Measurements from ENCODE around the gene CTRB1. TPM values are rescaled to one million over a fixed set of nuclear protein-coding genes. Genes with fewer than 3 reads are reported as not detected.

The CTRB1 gene
- polyA plus RNA-seq, 4 donors, result 0.11 to 0.15 TPM; not detected in 2

GRCh38 chr16:75225092-75225491 lies 6.3 kb downstream of the CTRB1 start:
- DNase-seq (ENCODE audit: low read depth in 4 of 4, low spot score in 3 of 4), result no peak

DNA sequence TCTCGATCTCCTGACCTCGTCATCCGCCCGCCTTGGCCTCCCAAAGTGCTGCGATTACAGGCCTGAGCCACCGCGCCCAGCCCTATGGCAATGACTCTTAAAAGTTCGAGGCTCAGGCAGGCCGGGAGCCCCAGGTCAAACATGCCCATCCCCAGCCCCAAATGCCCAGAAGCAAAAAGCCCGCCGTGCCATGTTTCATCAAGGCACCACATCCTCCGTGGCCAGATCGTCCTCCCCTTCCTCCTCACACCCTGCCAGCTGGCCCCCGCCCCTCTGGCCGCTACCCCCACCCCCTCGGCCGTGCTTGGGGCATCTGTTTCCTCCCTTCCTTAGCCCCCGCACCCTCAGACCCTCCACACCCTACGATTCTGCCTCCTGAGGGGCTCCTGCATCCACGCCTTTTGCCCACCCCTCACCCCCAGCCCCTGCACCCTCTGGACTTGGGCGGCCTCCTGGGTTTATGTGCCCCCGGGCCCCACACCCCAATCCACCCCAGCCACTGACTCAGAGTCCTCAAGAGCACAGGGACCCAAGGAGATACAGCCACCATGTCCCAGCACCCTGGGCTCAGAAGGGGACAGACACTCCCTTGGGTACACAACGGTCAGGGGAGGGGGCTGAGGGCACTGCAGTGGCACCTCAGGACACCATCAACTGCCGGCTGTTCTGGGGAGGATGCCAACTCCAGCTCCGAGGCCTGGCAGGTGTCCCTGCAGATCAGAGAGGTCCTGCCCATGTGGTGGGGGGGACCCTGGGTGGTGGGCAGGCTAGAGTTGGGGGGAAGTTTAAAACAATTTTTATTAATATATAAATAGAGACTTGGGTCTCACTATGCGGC lies 7.1 kb downstream of the CTRB1 start:
- no peak for DNase-seq (ENCODE audit: low read depth in 4 of 4, low spot score in 3 of 4)

GRCh38 chr16:75226550-75227360 lies 8.0 kb downstream of the CTRB1 start:
- no peak for DNase-seq (ENCODE audit: low read depth in 4 of 4, low spot score in 3 of 4)

- DNase-seq (ENCODE audit: low read depth in 4 of 4, low spot score in 3 of 4), result no peak
Measured at GRCh38 chr16:75227361-75228142, 8.8 kb downstream of the CTRB1 start.

GRCh38 chr16:75228143-75228976 lies 9.6 kb downstream of the CTRB1 start:
- DNase-seq (ENCODE audit: low read depth in 4 of 4, low spot score in 3 of 4), result no peak

DNA sequence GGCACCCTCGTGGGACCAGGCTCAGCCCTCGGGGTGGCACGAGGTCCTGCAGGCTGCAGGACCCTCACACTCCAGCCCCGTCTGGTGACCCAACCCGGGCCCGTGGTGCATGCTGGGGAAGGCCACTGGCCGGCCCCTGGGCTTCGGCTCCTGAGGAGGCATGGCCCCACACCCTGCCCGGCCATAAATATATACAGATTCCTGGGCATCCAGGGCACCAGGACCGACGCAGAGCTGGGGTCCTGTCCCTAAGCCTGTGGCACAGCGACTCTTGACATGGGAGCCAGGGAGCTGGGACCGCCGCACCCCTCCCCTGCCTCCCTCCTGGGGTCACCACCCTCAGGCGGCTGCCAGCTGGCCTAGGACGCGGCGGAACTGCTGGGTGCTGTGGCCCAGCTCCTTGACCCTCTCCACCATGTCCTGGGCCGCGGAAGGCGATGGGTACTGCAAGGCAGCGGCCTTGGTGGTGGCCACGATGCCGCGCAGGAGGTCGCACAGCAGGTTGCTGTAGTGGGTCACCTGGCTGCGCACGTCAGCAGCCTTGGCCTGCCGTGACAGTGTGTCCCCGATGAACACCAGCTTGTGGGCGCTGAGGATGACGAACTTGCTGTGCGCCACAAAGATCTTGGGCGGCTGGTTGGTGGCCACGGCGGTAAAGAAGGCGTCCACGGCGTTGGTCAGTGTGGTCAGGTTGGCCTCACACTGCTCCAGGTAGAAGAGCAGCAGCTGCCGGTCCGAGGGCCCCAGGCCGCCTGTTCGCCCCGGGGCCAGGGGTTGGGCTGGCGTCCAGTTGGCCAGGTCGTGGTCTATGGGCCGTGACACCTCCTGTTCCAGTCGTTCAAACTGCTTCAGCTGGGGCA lies 10.6 kb downstream of the CTRB1 start:
- no peak for DNase-seq (ENCODE audit: low read depth in 4 of 4, low spot score in 3 of 4)

DNA sequence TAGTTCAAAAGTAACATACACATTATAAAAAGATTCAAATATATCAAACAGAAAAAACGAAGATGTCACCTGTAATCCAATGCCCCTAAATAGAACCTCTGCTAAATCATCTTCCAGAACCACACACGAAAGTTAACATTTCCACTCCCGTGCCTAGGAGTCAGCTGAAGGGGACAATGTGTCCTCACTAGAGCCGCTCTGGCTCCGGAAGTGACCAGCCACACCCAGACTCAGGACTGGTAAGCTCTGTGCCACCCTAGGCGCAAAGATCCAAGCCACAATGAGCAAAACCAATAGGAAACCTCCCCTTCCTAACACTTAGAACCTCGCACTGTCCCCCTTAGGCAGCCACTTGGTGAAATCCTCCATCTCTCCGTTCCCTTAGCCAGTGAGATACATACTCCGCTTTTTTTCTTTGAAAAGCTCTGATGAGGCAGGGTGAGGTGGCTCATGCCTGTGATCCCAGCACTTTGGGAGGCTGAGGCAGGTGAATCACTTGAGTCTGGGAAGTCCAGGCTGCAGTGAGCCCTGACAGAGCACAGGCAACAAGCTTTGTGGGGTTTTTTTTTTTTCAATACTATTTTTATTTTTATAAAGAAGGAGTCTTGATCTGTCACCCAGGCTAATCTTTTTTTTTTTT lies 11.8 kb downstream of the CTRB1 start:
- DNase-seq (ENCODE audit: low read depth in 4 of 4, low spot score in 3 of 4), result no peak

GRCh38 chr16:75231570-75231969 lies 12.8 kb downstream of the CTRB1 start:
- DNase-seq (ENCODE audit: low read depth in 4 of 4, low spot score in 3 of 4), result no peak

DNA sequence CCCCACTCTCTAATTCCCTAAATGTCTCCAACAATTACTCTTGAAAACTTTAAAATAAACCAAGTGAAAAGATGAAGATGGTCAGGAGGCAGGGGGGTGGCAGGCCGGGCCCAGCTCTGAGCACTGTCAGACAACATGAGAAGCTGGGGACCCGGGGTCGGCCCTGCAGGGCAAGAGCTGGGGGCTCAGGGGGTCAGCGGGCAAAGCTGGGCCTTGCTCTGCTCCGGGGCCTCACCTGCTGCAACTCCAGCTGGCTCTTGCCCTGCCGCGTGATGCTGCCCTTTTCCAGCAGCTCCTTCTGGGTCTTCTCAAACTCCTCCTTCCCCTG lies 14.8 kb downstream of the CTRB1 start:
- DNase-seq (ENCODE audit: low read depth in 4 of 4, low spot score in 3 of 4), result no peak

DNA sequence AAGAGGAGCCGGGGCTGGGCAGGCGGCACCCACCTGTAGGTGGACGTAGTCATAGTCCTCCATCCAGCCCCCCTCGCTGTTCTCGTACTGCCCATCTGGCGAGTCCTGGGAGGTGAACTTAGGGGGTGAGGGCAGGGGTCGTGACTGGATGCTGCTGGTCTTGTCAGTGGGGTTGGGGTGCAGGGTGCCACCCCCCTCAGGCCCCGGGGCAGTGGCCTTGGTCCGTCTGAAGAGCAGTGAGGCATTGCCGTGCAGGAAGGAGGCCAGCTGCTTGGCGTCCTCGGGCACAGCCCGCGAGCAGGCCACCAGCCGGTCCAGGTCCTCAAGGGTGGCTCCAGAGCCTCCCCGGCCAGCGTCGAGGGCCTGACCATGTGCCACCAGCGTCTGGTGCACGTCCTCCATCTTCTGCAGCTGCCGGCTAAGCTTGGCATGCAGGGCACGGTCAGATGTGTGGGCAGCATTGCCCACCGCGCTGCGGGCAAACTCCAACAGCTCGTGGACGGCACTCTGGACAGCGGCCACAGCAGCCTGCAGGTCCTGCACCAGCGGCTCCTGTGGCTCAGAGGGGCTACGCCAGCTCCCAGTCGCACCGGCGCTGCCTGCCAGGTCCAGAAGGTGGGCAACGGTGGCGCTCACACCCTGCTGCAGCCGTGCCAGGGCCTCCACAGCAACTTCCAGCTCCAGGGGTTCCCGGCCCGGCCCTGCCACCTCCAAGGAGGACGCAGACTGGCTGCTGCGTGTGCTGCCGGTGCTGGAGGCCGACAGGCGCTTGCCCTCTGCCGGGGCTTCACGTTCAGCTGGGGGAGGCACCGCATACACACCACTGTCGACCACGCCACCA lies 16.3 kb downstream of the CTRB1 start:
- DNase-seq (ENCODE audit: low read depth in 4 of 4, low spot score in 3 of 4), result no peak

GRCh38 chr16:75235721-75236193 lies 17.0 kb downstream of the CTRB1 start:
- DNase-seq (ENCODE audit: low read depth in 4 of 4, low spot score in 3 of 4), result no peak

DNA sequence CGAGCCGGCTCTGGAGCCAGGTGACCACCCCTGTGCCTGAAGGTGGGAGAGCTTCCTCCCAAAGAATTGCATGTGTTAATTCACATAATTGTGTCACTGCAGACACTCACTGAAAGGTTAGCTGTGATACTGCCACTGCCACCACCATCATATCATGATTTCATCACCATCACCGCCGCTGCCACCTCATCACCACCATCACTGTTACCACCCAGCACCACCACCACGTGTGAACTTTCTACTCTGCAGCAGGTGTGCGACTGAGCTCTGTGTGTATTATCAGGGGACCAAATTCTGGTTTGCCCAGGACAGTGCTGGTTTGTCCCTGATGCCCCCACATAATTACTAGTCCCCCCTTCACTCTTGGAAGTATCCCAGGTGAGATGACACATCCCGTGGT lies 17.4 kb downstream of the CTRB1 start:
- DNase-seq (ENCODE audit: low read depth in 4 of 4, low spot score in 3 of 4), result no peak

GRCh38 chr16:75236736-75237397 lies 18.1 kb downstream of the CTRB1 start:
- no peak for DNase-seq (ENCODE audit: low read depth in 4 of 4, low spot score in 3 of 4)

DNA sequence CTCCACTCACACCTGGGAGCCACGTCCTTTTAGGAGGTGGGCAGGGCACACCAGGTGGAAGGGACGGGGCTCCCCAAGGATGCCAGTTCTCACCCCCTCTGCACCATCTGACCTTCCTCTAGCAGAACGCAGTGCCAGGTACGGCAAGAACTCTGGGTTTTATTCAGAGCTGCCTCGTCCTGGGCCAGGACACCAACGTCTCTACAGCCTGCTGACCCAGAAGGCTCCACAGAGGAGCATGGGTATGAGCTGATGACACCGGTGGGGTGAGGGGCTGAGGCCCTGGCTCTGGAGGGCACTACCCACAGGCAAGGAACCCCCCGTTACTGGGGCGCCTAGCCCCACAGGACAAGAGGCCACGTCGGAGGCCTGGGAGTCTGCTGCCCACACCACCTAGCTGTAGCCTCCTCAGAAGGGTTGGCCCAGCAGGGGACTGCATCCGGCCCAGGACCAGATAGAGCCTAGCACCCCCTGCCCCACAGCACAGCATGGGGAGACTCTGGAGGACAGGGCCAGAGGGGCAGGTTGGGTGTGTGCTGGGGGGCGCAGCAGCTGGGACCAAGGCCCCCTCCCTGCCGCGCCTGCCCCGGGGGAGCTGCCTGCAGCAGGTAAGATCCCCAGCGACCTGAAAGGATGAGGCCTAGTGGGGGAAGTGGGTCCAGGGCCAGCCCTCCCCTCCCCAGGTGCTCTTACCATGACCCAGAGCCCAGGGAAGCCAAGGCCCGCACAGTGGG lies 18.8 kb downstream of the CTRB1 start:
- no peak for DNase-seq (ENCODE audit: low read depth in 4 of 4, low spot score in 3 of 4)

GRCh38 chr16:75238132-75238852 lies 19.5 kb downstream of the CTRB1 start:
- DNase-seq (ENCODE audit: low read depth in 4 of 4, low spot score in 3 of 4), result no peak

Measured in left renal pelvis (tissue), 4 donors.